ENCODE measurements around the gene CD276.

DNA sequence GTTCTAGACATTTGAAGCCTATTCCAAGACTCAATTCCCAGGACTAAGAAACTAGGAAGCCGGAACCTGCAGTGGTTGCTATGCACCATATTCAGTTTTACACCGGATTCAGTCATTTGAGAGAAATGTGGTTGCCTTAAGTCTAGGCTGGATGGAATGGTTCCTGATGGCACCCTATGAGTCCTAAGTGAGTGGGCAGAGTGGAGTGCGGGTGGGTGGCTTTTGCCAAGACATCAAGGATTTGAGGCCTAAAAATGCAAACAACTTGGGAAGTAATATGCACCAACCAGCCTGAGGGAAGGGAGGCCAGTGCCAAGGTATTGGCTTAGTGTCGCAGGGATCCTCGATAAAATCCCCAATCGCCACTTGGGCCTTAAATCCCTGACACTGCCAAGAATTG lies 4.2 kb upstream of the CD276 start:
- TF ChIP-seq, protein P1, sequence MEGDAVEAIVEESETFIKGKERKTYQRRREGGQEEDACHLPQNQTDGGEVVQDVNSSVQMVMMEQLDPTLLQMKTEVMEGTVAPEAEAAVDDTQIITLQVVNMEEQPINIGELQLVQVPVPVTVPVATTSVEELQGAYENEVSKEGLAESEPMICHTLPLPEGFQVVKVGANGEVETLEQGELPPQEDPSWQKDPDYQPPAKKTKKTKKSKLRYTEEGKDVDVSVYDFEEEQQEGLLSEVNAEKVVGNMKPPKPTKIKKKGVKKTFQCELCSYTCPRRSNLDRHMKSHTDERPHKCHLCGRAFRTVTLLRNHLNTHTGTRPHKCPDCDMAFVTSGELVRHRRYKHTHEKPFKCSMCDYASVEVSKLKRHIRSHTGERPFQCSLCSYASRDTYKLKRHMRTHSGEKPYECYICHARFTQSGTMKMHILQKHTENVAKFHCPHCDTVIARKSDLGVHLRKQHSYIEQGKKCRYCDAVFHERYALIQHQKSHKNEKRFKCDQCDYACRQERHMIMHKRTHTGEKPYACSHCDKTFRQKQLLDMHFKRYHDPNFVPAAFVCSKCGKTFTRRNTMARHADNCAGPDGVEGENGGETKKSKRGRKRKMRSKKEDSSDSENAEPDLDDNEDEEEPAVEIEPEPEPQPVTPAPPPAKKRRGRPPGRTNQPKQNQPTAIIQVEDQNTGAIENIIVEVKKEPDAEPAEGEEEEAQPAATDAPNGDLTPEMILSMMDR (IDR thresholded peaks at IDR 0.05), result no peak
- TF ChIP-seq POLR2A (IDR thresholded peaks at IDR 0.05), result no peak
